Activated CD4-positive, alpha-beta T cell treated with anti-CD3 and anti-CD28 coated beads, Interleukin-2, Interleukin-4, amounts not matched to agents 100 ng/mL and 50 ng/mL, durations not matched to agents 16 hours and 8 hours (primary cell): Measurements from ENCODE around the gene NPR1.
A peak's percentile ranks its signal among the peaks of the same experiment; 100 is the strongest.
"Not testable (repeated sequence)": the region's sequence is repeated elsewhere in the genome, so short reads cannot be mapped to it uniquely, and the experiment has no call there.

Experiments
- DNase-seq: peaks from one replicate; pipeline ENCODE4 v3.0.0-alpha.2; 2020; ENCODE audit warnings: low spot score

Gene NPR1

DNA sequence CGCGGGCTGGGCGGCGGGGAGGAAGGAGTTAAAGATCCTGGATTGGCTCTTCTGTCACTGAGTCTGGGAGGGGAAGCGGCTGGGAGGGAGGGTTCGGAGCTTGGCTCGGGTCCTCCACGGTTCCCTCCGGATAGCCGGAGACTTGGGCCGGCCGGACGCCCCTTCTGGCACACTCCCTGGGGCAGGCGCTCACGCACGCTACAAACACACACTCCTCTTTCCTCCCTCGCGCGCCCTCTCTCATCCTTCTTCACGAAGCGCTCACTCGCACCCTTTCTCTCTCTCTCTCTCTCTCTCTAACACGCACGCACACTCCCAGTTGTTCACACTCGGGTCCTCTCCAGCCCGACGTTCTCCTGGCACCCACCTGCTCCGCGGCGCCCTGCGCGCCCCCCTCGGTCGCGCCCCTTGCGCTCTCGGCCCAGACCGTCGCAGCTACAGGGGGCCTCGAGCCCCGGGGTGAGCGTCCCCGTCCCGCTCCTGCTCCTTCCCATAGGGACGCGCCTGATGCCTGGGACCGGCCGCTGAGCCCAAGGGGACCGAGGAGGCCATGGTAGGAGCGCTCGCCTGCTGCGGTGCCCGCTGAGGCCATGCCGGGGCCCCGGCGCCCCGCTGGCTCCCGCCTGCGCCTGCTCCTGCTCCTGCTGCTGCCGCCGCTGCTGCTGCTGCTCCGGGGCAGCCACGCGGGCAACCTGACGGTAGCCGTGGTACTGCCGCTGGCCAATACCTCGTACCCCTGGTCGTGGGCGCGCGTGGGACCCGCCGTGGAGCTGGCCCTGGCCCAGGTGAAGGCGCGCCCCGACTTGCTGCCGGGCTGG lies at the start of gene NPR1:
Gene NPR1, plus strand, starts transcription at position 170 of the 818 bp plus-strand sequence. Its CDS starts 421 bp downstream, at position 591.
- no peak for DNase-seq

DNA sequence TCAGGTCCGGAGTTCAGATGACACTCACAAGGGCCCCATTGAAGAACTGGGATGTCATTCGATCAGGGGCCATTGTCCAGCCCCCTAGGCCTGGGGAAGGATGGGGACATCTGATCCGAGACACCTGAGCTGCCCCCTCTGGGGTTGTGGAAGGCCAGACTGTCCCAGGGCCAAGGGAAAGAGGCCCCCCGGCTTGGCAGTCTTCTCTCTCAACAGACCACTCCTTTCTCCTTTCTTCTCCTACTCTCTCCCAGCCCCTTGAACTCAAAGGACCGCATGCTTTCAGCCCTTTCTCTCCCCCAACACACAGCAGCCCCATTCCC lies 49.2 kb upstream of the NPR1 start:
- no peak for DNase-seq

DNA sequence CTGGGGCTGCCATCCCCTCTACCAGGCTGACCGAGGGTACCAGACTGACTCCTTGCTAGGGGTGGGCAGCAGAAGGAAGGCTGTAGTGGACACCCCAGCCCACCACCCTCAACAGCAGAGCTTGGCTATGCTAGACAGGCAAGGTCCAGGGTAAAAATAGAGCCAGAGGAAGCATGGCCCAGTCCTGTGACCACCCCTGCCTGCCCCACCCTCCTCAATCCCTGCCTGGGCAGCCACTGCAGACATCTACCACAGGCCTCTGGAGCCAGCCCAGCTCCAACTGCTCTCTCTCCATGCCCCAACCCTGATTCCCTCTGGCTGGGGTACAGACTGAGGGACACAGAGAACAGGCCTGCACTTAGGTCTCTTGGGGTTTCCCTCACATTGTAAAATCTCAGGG lies 48.5 kb upstream of the NPR1 start:
- no peak for DNase-seq

DNA sequence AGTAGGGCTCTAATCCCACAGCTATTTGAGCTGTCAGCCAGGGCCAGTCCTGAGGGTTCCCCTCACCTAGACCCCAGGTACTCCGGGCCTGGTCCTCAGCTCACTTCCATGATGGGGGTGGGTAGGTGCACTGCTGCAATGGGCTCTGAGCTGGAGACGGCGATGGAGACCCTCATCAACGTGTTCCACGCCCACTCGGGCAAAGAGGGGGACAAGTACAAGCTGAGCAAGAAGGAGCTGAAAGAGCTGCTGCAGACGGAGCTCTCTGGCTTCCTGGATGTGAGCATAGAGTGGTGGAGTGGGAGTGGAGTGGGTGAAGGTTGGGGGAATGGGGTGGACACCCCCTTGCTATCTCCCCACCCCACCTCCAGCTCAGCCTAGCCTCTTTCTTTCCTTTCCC lies 48.1 kb upstream of the NPR1 start:
- no peak for DNase-seq

DNA sequence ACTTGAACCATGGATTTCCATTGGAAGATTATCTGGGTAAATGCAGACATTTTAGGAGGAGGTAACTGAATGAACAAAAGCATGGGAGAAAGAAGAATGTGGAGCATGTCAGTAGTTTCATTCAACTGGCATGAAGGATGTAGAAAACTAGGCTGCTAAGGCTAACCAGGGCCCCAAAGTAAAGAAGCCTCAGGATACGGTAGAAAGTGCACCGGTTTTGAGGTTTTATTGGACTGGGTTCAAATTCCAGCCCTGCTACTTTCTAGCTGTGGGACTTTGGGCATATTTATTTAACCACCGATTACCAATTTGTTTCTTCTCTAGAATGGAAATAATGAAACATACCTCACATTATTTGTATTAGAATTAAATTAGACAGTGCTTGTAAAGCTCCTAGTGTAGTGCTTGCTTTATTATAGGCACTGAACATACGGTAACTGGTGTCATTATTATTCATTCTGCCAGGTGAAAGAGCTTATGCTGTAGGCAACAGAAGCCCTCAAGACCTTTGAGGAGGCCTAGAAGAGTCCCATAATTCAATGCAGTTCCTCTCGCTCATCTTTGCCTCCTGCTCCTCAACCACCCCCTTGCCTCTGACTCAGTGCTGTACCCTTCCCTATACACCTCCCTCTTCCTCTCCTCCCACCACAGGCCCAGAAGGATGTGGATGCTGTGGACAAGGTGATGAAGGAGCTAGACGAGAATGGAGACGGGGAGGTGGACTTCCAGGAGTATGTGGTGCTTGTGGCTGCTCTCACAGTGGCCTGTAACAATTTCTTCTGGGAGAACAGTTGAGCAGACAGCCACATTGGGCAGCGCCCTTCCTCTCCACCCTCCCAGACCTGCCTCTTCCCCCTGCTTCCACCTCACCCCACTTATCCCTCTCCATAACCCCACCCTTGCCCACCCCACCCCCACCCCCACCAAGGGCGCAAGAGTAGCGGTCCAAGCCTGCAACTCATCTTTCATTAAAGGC lies 47.2 kb upstream of the NPR1 start:
- no peak for DNase-seq

DNA sequence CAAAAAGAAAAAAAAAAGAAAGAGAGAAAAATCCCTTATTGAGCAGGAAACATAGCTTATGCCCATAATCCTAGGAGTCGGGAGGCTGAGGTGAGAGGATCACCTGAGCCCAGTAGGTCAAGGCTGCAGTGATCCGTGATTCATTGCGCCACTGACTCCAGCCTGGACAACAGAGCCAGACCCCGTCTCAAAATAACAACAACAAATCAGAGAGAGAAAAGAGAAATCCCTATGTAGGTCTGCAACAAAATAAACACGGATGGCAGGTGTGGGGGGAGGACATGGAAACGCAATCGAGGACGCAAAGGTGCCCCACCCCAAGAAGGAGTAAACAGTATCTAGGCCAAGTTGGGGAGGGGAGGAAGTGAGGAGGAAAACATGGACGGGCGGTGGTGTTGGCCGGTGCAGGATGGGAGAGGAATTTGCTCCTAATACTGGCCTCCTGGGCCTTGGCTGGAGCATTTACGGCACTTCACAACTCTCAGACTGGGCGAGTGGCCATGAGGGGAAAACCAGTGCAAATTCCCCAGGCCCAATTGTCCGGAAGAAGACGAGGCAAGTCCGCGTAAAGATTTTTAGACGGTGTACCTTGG lies 45.2 kb upstream of the NPR1 start:
- DNase-seq = no peak

DNA sequence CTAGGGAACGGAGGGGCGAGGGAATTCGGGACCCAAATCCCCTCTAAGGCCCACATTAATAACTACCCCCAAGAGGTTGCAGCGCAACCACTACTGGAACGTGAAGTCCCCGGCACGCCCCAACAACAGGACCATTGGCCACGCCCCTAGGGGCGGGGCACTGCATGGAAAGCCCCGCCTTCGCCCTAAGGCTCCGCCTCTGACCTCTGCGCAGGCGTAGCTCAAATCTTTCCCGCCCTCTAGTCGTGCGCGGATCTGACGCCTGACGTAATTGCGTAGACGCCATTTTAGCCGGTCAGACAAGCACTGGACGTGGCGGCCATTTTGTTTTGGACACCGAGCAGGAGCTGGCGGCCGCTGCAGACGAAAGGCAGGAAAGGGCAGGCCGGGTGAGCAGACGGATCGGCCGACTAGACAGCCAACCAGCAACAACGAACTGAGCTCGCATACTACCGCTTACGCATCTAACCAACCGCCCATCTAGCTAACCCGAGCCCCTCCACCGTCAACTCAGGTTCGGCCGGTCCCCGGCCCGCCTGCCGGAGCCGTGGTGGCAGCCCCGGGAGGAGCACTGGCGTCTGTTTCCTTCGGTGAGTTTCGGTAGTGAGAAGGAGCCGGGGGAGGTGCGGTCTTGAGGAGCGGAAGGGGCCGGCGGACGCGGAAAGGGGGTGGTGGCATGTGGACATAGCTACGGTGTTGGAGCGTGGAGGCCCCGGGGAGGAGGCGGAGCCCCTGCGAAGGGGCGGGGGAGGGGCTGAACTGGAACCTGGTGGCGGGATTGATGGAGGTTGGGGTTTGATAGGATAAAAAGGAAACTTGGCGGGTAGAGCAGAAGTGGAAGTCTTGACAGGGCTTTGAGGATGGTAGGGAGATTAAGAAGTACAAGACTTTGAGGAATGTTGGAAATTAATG lies 44.5 kb upstream of the NPR1 start, which contains the start of gene CHTOP:
Gene CHTOP, plus strand, starts transcription at position 313 of the 912 bp plus-strand sequence. CDS start 2,523 bp downstream, outside the sequence.
- DNase-seq = peak; percentile 99

DNA sequence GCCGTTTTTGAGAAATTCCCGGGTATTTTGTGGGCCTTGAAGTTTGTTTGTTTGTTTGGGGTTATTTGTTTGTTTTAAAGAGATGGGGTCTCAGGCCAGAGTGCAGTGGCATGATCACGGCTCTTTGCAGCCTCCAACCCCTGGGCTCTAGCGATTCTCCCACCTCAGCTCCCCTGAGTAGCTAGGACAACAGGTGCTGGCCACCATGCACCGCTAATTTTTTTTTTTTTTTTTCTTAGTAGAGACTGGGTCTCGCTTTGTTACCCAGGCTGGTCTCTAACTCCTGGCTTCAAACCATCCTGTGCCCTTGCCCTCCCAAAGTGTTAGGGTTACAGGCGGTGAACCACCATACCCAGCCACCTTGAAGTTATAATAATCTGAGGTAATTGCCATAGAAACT lies 42.6 kb upstream of the NPR1 start:
- no peak for DNase-seq

DNA sequence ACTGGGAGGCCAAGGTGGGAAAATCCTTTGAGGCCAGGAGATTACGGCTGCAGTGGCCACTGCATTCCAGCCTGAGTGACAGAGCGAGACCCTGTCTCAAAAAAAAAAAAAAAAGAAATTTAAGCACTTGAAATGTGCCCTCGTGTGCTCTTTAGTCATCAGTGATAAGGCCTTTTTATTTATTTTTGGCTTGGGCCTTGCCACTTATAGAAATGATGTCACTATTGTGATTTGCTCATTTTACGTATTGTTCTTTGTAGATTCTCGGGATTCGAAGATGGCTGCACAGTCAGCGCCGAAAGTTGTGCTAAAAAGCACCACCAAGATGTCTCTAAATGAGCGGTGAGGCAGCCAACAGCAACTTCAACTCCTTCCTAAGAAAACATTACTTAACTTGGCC lies 42.2 kb upstream of the NPR1 start:
- no peak for DNase-seq

DNA sequence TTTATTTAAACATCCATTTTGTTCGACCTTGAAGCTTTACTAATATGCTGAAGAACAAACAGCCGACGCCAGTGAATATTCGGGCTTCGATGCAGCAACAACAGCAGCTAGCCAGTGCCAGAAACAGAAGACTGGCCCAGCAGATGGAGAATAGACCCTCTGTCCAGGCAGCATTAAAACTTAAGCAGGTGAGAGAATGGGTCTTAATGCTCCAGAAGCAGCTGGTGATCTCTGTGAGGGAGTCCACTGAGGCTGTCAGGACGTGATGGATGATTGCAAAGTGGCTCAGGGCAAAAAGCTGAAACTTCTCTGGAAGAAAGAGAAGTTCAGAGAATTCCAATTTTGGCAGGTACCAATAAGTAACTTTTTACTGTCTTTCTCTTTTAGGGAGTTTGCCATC lies 40.2 kb upstream of the NPR1 start:
- no peak for DNase-seq

DNA sequence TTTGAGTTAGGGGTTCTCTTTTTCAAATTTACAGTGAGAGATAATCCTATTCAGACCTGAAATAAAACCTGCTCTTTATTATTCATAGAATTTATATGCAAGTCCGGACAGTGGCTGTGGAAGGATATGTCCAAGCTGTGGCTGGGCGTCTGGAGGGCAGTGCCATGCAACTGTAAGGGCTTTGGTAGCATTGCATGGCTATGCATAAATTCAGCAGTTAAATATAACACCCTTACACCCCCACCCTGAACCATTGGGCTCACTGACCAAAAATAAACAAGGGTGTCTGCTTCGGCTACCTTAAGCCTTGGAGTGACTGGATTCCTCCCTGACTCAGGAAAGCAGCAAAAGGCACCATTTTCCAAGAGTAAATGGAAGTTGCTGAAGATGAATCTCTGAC lies 39.2 kb upstream of the NPR1 start:
- no peak for DNase-seq

DNA sequence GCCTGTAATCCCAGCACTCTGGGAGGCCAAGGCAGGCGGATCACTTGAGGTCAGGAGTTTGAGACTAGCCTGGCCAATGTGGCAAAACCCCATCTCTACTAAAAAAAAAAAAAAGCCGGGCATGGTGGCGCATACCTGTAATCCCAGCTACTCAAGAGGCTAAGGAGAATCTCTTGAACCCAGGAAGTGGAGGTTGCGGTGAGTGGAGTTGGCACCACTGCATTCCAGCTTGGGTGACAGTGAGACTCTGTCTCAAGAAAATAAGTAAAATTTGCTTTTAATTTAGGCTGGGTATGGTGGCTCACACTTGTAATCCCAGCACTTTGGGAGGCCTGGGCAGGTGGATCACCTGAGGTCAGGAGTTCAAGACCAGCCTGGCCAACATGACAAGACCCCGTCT lies 38.3 kb upstream of the NPR1 start:
- not testable (repeated sequence) for DNase-seq

DNA sequence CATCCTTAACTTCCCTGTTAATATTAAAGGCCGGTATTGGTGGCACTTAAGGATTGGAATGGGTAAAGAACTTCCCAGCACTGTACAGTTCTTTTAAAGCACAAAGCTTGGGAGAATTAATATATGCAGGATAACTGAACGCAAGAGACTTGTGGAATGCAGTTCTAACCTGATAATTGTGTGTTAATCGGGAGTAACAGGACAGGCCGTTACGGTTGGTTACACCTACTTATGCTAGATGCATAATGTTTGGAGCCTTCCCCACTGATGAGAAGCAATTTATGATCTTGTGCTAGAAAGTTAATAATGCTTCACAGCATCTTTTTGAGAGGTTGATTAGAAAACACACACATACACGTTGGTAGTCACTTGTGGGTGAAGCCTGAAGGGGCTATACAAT lies 37.6 kb upstream of the NPR1 start:
- no peak for DNase-seq

DNA sequence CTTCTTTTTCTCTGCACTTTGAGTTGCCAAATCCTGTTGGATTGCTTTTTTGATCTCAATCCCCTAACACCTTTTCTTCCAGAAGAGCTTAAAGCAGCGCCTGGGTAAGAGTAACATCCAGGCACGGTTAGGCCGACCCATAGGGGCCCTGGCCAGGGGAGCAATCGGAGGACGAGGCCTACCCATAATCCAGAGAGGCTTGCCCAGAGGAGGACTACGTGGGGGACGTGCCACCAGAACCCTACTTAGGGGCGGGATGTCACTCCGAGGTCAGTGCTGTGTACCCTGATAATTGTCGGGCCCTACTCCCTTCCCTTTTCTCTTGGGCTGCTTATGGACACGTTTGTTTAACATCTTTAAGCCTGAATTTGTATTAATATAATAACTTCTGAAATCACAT lies 36.3 kb upstream of the NPR1 start:
- DNase-seq = no peak

DNA sequence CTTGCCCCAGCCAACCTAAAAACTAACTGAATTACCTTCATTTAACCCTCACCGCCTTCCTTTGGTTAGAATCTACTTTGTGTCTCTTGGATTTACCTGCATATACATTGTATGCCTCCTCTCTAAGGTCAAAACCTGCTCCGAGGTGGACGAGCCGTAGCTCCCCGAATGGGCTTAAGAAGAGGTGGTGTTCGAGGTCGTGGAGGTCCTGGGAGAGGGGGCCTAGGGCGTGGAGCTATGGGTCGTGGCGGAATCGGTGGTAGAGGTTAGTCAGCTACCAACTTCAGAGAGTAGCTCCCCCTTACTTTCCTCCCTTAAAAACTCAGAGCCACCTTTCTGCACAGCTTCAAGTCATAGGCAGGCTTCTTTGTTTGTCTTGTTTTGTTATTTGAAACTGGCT lies 35.4 kb upstream of the NPR1 start:
- DNase-seq = no peak

DNA sequence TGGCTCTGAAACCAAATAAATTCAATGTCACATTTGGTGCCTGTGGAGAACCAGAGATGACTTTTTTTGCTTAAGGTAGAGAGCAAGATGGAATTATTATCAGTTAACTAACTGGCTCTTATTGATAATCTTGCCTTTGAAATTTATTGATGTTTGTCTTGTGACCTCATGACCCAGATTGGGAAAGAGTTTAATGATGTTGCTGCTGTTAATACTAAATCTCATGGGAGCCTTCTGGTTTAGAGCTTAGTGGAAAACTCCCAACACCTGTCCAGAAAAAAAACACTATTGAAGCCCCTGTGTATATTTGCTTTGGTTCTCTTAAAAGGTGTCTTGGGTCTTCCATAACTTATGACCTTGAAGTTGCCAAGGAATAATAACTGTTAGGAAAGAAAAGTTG lies 34.7 kb upstream of the NPR1 start:
- DNase-seq = no peak

DNA sequence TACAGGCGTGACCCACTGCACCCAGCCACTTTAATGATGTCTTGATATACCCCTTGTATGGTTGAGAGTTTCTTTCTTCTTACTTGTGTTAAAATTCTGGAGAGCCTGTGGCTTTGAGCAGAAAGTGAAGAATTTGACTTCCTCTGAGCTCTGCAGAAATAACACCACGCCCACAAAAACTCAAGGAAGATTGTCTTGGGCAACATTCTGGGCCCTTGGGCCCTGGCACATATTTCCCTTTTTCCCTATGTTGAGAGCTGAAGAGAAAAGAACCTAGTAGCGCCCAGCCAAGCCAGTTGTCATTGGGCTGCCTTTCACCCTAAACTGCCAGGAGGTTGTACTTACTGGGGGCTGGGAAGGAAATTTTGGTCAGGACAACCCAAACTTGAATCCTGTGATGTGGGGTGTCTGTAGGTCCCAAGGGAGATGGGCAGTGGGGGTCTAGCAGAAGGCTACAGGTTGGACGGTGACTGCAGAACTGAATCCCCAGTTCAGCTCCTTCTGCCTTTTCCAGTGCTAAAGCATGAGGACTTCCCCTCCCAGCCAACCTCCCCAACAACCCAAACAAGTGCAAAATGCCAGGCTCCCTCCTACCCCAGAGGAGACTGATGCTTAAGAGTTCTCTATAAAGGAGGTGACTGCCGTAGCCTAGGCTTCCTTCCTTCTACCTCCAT lies 31.7 kb upstream of the NPR1 start:
- DNase-seq = no peak

DNA sequence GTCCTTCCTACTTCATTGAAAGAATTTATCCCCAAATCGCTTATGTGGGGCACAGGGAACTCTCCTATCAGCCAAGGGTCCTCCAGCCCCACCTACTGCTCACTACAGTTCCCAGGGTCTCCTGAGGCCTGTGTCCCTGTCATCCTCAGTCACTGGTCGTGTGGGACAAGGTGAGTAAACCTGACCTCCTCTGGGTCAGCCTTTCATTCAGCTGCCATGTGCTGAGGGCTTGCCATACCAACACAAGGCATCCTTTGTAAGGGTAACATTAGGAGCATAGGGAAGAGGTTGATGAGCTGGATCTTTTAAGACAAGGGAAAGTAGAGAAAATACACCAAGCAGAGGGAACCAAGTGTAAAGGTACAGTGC lies 31.2 kb upstream of the NPR1 start:
- no peak for DNase-seq

DNA sequence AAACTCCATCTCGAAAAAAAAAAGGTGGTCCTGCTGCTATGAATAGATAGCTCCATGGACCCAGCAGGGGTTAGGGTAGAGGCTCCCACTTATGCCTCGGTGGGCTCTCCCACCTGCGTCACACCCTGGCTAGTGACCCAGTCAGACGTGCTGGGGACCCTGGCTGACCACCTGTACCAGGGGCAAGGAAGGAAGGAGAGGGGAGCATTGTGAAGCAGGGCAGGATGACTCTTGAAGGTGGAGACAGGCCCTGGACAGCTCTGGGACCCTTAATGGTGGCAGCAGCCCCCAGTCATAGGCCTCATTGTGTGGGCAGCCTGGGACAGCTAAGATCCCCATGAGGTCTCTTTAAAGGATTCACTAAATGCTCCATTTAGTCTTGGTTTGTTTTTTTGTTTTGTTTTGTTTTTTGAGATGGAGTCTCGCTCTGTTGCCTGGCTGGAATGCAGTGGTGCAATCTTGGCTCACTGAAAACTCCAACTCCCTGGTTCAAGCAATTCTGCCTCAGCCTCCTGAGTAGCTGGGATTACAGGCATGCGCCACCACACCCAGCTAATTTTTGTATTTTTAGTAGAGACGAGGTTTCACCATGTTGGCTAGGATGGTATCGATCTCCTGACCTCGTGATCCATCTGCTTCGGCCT lies 30.4 kb upstream of the NPR1 start:
- no peak for DNase-seq

DNA sequence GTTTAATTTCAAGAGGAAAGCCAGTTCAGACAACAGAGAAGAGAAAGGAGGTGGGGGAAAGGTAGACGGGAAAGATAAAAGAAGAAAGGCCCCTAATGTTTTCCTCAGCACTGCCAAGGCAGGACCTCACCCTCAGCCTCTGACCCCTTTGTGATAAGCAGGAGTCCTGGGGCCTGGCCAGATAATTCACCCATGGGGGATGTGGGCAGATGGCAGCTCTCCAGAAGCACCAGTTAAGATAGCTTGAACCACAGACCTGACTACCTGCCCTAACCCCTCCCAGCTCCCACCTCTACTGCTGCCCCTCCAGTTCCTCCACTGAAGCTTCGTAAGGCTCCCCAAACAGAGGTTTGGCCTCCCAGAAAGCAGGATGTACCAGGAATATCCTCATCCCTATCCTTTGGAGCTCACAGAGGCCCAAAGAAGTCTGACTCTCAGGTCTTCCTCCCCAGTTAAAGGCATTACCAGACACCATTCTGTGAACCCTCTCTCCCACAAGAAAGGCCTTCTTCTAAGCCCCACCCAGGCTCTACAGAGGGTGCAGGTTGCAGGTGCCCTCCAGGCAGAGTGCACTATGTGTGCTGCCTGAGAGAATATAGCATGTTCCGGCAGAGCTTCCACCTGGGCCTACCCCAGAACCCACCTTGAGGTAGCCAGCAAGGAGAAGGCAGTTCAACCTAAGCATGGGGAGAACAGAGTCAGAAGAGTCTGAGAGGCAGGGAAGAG lies 29.2 kb upstream of the NPR1 start:
- DNase-seq = no peak
